ENCODE measurements around the gene RAPGEF1. TPM values are rescaled to one million over a fixed set of nuclear protein-coding genes. Genes with fewer than 3 reads are reported as not detected.

Gene RAPGEF1
- total and polyA plus RNA-seq, 7 experiments from 2014 or later = 1.2 to 181 (median 84.8) TPM

DNA sequence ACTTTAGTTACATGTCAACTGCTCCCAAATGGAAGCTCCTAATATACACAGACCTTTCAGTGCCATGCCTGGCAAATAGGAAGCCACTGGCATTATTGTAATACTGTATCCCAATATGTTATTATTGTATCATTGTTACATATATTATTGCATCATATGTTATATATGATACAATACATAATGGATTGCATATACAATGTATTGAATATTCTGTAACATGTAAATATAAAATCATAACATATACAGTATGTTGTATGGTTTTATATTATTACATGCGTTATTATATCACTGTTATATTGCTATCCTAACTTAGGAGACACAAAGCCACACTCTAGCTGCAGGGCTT lies 38.5 kb downstream of the RAPGEF1 start:
- H3K4me3 Mint-ChIP-seq = no peak overlapping the region
- H3K27ac ChIP-seq (ENCODE audit: low read depth, low read length) = no peak overlapping the region
- no peaks in the 10 kb centered on the region for H3K9me3 ChIP-seq (ENCODE audit: control insufficient read depth in 2 of 3, low read length in 3 of 3)
- H3K27ac Mint-ChIP-seq = no peak overlapping the region
- no peaks in the 10 kb centered on the region for H3K36me3 ChIP-seq (ENCODE audit: control insufficient read depth in 2 of 3, insufficient read depth in 3 of 3, low read length in 3 of 3)
- H3K9me3 Mint-ChIP-seq = no peaks in the 10 kb centered on the region
- DNase-seq (no peak), ATAC-seq (no peak)
- H3K4me1 Mint-ChIP-seq = peaks cover 62 to 95% (median 77%) of the 10 kb centered on the region in 7 donors
- no peaks in the 10 kb centered on the region for H3K27me3 Mint-ChIP-seq
- peaks cover 0 to 31% of the 10 kb centered on the region in 2 donors for H3K4me1 ChIP-seq (ENCODE audit: control insufficient read depth in 2 of 2, insufficient read depth in 2 of 2, low read length in 2 of 2)
- peaks cover 0 to 8% (median 6%) of the 10 kb centered on the region in 5 donors for H3K36me3 Mint-ChIP-seq
- no peaks in the 10 kb centered on the region for H3K27me3 ChIP-seq (ENCODE audit: control insufficient read depth in 2 of 2, insufficient read depth in 2 of 2, low read length in 2 of 2)
- POLR2A ChIA-PET = interaction anchor here (0.6 kb wide), 1 partner anchor 1809 kb away, joined by 3 read pairs; no protein-coding TSS in a partner anchor
- CTCF ChIA-PET = no interaction called here
- H3K4me3 ChIP-seq (ENCODE audit: low read length) = no peak overlapping the region
- intact Hi-C loops (cut with micrococcal nuclease) = loop anchor here in 1 of 2 donors (5.0 kb wide), 1 partner anchor 34 kb away; no protein-coding TSS in a partner anchor

- Mint-ChIP-seq H3K4me3 (no peak overlapping the region), H3K27me3 (no peaks in the 10 kb centered on the region), H3K4me1 (peaks cover 60 to 95% (median 75%) of the 10 kb centered on the region in 7 donors), H3K9me3 (no peaks in the 10 kb centered on the region), H3K27ac (no peak overlapping the region), H3K36me3 (peaks cover 0 to 8% (median 6%) of the 10 kb centered on the region in 5 donors)
- ChIA-PET POLR2A (interaction anchor here (0.6 kb wide), 1 partner anchor 1808 kb away, joined by 3 read pairs; no protein-coding TSS in a partner anchor), CTCF (no interaction called here)
- Histone ChIP-seq H3K4me3 (ENCODE audit: low read length) (no peak overlapping the region), H3K9me3 (ENCODE audit: control insufficient read depth in 2 of 3, low read length in 3 of 3) (no peaks in the 10 kb centered on the region), H3K27me3 (ENCODE audit: control insufficient read depth in 2 of 2, insufficient read depth in 2 of 2, low read length in 2 of 2) (no peaks in the 10 kb centered on the region), H3K36me3 (ENCODE audit: control insufficient read depth in 2 of 3, insufficient read depth in 3 of 3, low read length in 3 of 3) (no peaks in the 10 kb centered on the region), H3K27ac (ENCODE audit: low read depth, low read length) (no peak overlapping the region), H3K4me1 (ENCODE audit: control insufficient read depth in 2 of 2, insufficient read depth in 2 of 2, low read length in 2 of 2) (peaks cover 0 to 31% of the 10 kb centered on the region in 2 donors)
- no peak for DNase-seq
- ATAC-seq = peak; percentile 37
- intact Hi-C loops (cut with micrococcal nuclease) = loop anchor here in 1 of 2 donors (5.0 kb wide), 1 partner anchor 34 kb away; no protein-coding TSS in a partner anchor
Observed at GRCh38 chr9:131700765-131701435, 39.0 kb downstream of the RAPGEF1 start.

GRCh38 chr9:131700076-131700475 lies 39.8 kb downstream of the RAPGEF1 start:
- H3K4me1 Mint-ChIP-seq = peaks cover 54 to 95% (median 78%) of the 10 kb centered on the region in 7 donors
- ChIA-PET POLR2A (no interaction called here), CTCF (no interaction called here)
- Histone ChIP-seq H3K27ac (ENCODE audit: low read depth, low read length) (no peak overlapping the region), H3K4me1 (ENCODE audit: control insufficient read depth in 2 of 2, insufficient read depth in 2 of 2, low read length in 2 of 2) (peaks cover 0 to 27% of the 10 kb centered on the region in 2 donors), H3K27me3 (ENCODE audit: control insufficient read depth in 2 of 2, insufficient read depth in 2 of 2, low read length in 2 of 2) (no peaks in the 10 kb centered on the region), H3K36me3 (ENCODE audit: control insufficient read depth in 2 of 3, insufficient read depth in 3 of 3, low read length in 3 of 3) (no peaks in the 10 kb centered on the region), H3K4me3 (ENCODE audit: low read length) (no peak overlapping the region), H3K9me3 (ENCODE audit: control insufficient read depth in 2 of 3, low read length in 3 of 3) (no peaks in the 10 kb centered on the region)
- peak overlapping the region in 2 of 10 donors; percentile 7 to 8 for H3K4me3 Mint-ChIP-seq
- DNase-seq (no peak), ATAC-seq (no peak)
- no peaks in the 10 kb centered on the region for H3K9me3 Mint-ChIP-seq
- H3K27ac Mint-ChIP-seq = peak overlapping the region in 8 of 9 donors; percentile 4 to 60 (median 40)
- intact Hi-C loops (cut with micrococcal nuclease) = loop anchor here in 1 of 2 donors (5.0 kb wide), 1 partner anchor 33 kb away; no protein-coding TSS in a partner anchor
- H3K36me3 Mint-ChIP-seq = peaks cover 0 to 8% (median 6%) of the 10 kb centered on the region in 5 donors
- no peaks in the 10 kb centered on the region for H3K27me3 Mint-ChIP-seq

DNA sequence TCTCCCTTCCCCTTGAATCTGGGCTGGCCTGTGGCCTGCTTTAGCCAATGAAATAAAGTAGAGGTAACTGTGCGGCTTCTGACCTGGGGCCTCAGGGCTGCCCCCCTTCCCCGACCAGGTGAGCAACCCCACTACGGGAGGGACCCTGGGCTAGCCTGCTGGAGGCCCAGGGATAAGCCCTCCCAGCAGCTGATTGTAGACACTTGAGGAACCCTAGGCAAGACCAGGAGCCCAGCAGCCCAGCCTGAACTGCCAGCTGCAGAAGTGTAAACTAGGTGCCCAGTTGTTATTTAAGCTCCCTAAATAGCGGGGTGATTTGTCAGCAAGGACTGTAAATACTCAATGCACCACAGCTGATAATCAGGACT lies 41.3 kb downstream of the RAPGEF1 start:
- Histone ChIP-seq H3K27me3 (ENCODE audit: control insufficient read depth in 2 of 2, insufficient read depth in 2 of 2, low read length in 2 of 2) (no peaks in the 10 kb centered on the region), H3K36me3 (ENCODE audit: control insufficient read depth in 2 of 3, insufficient read depth in 3 of 3, low read length in 3 of 3) (no peaks in the 10 kb centered on the region), H3K4me1 (ENCODE audit: control insufficient read depth in 2 of 2, insufficient read depth in 2 of 2, low read length in 2 of 2) (peaks cover 0 to 24% of the 10 kb centered on the region in 2 donors), H3K27ac (ENCODE audit: low read depth, low read length) (no peak overlapping the region), H3K4me3 (ENCODE audit: low read length) (no peak overlapping the region), H3K9me3 (ENCODE audit: control insufficient read depth in 2 of 3, low read length in 3 of 3) (no peaks in the 10 kb centered on the region)
- Mint-ChIP-seq H3K27ac (peak overlapping the region in 3 of 9 donors; percentile 31 to 77 (median 60)), H3K4me3 (no peak overlapping the region), H3K9me3 (no peaks in the 10 kb centered on the region), H3K4me1 (peaks cover 57 to 95% (median 78%) of the 10 kb centered on the region in 7 donors), H3K27me3 (no peaks in the 10 kb centered on the region), H3K36me3 (peaks cover 0 to 8% (median 6%) of the 10 kb centered on the region in 5 donors)
- no peak for ATAC-seq
- ChIA-PET POLR2A (interaction anchor here (0.6 to 4.8 kb wide), 4 partner anchors 10 to 43 kb away, joined by 3 to 16 read pairs (median 4); no protein-coding TSS in a partner anchor), CTCF (no interaction called here)
- no peak for DNase-seq
- intact Hi-C loops (cut with micrococcal nuclease) = no loop called here

DNA sequence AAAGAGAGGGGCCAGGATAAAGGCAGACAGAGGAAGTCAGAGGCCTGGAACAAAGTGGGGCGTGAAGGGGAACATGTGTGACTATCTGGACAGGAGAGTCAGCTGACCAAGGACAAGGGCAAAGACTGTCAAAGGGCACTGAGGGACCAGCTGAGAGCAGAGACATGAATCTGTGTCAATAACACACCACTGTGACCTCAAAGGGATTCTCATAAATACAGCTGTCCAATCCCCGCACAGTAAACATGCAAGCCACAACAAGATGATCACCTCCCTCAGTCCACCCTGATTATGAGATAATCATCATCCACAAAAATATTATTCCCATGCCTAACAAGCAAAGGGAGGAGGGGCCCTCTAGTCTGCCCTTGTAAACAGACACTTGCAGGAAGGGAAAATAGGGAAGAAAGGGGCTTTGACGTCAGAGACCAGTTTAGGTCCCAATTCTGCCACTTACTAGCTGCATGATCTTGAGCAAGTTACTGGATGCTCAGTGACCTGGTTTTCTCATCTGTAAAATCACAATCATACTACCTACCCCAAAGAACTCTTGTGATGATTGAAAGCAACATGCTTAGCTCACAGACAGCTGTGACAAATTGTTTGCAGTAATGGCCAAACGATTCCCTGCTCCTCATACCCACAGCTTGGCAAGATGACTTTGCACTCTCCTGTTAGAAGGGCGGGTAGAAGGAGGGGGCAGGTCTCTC lies 41.8 kb downstream of the RAPGEF1 start:
- ATAC-seq (peak; percentile 75), DNase-seq (no peak)
- no peaks in the 10 kb centered on the region for H3K36me3 ChIP-seq (ENCODE audit: control insufficient read depth in 2 of 3, insufficient read depth in 3 of 3, low read length in 3 of 3)
- no peaks in the 10 kb centered on the region for H3K27me3 ChIP-seq (ENCODE audit: control insufficient read depth in 2 of 2, insufficient read depth in 2 of 2, low read length in 2 of 2)
- H3K4me3 ChIP-seq (ENCODE audit: low read length) = no peak overlapping the region
- peaks cover 0 to 8% (median 6%) of the 10 kb centered on the region in 5 donors for H3K36me3 Mint-ChIP-seq
- peak overlapping the region in 5 of 9 donors; percentile 14 to 78 (median 59) for H3K27ac Mint-ChIP-seq
- H3K9me3 Mint-ChIP-seq = no peaks in the 10 kb centered on the region
- intact Hi-C loops (cut with micrococcal nuclease) = no loop called here
- ChIA-PET CTCF (no interaction called here), POLR2A (interaction anchor here (0.6 to 4.8 kb wide), 4 partner anchors 9 to 44 kb away, joined by 3 to 16 read pairs (median 4); no protein-coding TSS in a partner anchor)
- H3K27me3 Mint-ChIP-seq = no peaks in the 10 kb centered on the region
- H3K4me1 Mint-ChIP-seq = peaks cover 61 to 95% (median 80%) of the 10 kb centered on the region in 7 donors
- H3K9me3 ChIP-seq (ENCODE audit: control insufficient read depth in 2 of 3, low read length in 3 of 3) = no peaks in the 10 kb centered on the region
- peaks cover 2 to 26% of the 10 kb centered on the region in 2 donors for H3K4me1 ChIP-seq (ENCODE audit: control insufficient read depth in 2 of 2, insufficient read depth in 2 of 2, low read length in 2 of 2)
- no peak overlapping the region for H3K27ac ChIP-seq (ENCODE audit: low read depth, low read length)
- H3K4me3 Mint-ChIP-seq = no peak overlapping the region

- DNase-seq = no peak
- Histone ChIP-seq H3K9me3 (ENCODE audit: control insufficient read depth in 2 of 3, low read length in 3 of 3) (no peaks in the 10 kb centered on the region), H3K36me3 (ENCODE audit: control insufficient read depth in 2 of 3, insufficient read depth in 3 of 3, low read length in 3 of 3) (no peaks in the 10 kb centered on the region), H3K4me1 (ENCODE audit: control insufficient read depth in 2 of 2, insufficient read depth in 2 of 2, low read length in 2 of 2) (peaks cover 12 to 26% of the 10 kb centered on the region in 2 donors), H3K27ac (ENCODE audit: low read depth, low read length) (no peak overlapping the region), H3K27me3 (ENCODE audit: control insufficient read depth in 2 of 2, insufficient read depth in 2 of 2, low read length in 2 of 2) (no peaks in the 10 kb centered on the region), H3K4me3 (ENCODE audit: low read length) (no peak overlapping the region)
- H3K4me3 Mint-ChIP-seq = no peak overlapping the region
- intact Hi-C loops (cut with micrococcal nuclease) = no loop called here
- CTCF ChIA-PET = no interaction called here
- ATAC-seq = no peak
- H3K27ac Mint-ChIP-seq = no peak overlapping the region
- H3K9me3 Mint-ChIP-seq = no peaks in the 10 kb centered on the region
- H3K36me3 Mint-ChIP-seq = peaks cover 0 to 11% (median 6%) of the 10 kb centered on the region in 5 donors
- peaks cover 60 to 95% (median 82%) of the 10 kb centered on the region in 7 donors for H3K4me1 Mint-ChIP-seq
- POLR2A ChIA-PET = interaction anchor here (1.7 to 4.8 kb wide), 2 partner anchors 19 to 37 kb away, joined by 3 to 16 read pairs; no protein-coding TSS in a partner anchor
- H3K27me3 Mint-ChIP-seq = no peaks in the 10 kb centered on the region
Observed at GRCh38 chr9:131697097-131697496, 42.8 kb downstream of the RAPGEF1 start.

Data from naive thymus-derived CD4-positive, alpha-beta T cell (primary cell).